Lung (tissue), 12 donors: ENCODE results near the gene SLC25A6. TPM values are rescaled to one million over a fixed set of nuclear protein-coding genes. Genes with fewer than 3 reads are reported as not detected.

ENCODE experiments used
- ATAC-seq: fragments of 200-7000 bp; cut with Tn5 transposase; one replicate; pipeline ENCODE4 v1.9.1; 2020; ENCODE audit warnings: moderate number of reproducible peaks; ENCODE audit not compliant: insufficient read depth, low FRiP score
- DNase-seq, 3 donors: peaks; one replicate each; pipeline ENCODE4 v3.0.0-alpha.2; 2013 to 2017
- H3K27ac ChIP-seq, 2 donors: one replicate each; pipeline ENCODE4 v1.5.1; 2013; ENCODE audit warnings: mild to moderate bottlenecking in 2 of 2, moderate library complexity in 2 of 2, control low read depth in 1 of 2, inconsistent platforms in 1 of 2, low read depth in 1 of 2, low read length in 1 of 2
- H3K27me3 ChIP-seq, 3 donors: one replicate each; pipeline ENCODE4 v1.5.1; 2013; ENCODE audit warnings: low read length in 2 of 3; ENCODE audit not compliant: control insufficient read depth in 3 of 3, insufficient read depth in 3 of 3
- H3K36me3 ChIP-seq, 4 donors: one replicate each; pipeline ENCODE4 v1.5.1; 2013; ENCODE audit warnings: low read length in 4 of 4, mild to moderate bottlenecking in 1 of 4, moderate library complexity in 1 of 4; ENCODE audit not compliant: control insufficient read depth in 4 of 4, insufficient read depth in 4 of 4
- H3K4me1 ChIP-seq, 5 donors: one replicate each; pipeline ENCODE4 v1.5.1; 2013; ENCODE audit warnings: low read length in 5 of 5, mild to moderate bottlenecking in 2 of 5, moderate library complexity in 1 of 5; ENCODE audit not compliant: control insufficient read depth in 5 of 5, insufficient read depth in 5 of 5
- H3K4me3 ChIP-seq: one replicate; pipeline ENCODE4 v1.5.1; 2013; ENCODE audit warnings: mild to moderate bottlenecking, control low read depth, moderate library complexity
- H3K9ac ChIP-seq, 2 donors: one replicate each; pipeline ENCODE4 v1.5.1; 2013; ENCODE audit warnings: low read length in 2 of 2, control low read depth in 1 of 2; ENCODE audit not compliant: insufficient read depth in 1 of 2
- H3K9me3 ChIP-seq, 4 donors: one replicate each; pipeline ENCODE4 v1.5.1; 2013; ENCODE audit warnings: low read length in 3 of 4, mild to moderate bottlenecking in 1 of 4, moderate library complexity in 1 of 4; ENCODE audit not compliant: control insufficient read depth in 4 of 4, insufficient read depth in 3 of 4
- CTCF ChIP-seq: IDR thresholded peaks from 2 replicates; pipeline ENCODE4 v1.5.1; 2012; ENCODE audit warnings: mild to moderate bottlenecking; ENCODE audit errors: control extremely low read depth, extremely low read depth
- WGBS, 2 donors: extraction: QIAGEN DNeasy Blood & Tissue Kit; methylation state at CpG; one replicate each; pipeline ENCODE4 v1.1.7; 2013; 5-methylcytosine and 5-hydroxymethylcytosine counted together
- polyA plus RNA-seq, 2 donors: library from polyadenylated mRNA; stranded (reverse); fragments of 200-250 nt; gene quantifications; one replicate each; pipeline ENCODE4 v1.2.1, GENCODE V29; 2013
- total RNA-seq, 2 donors: library from RNA; depleted of rRNA in 1 of 2; stranded (reverse); fragments of >200 nt in 1 of 2; gene quantifications; one replicate each; pipeline ENCODE4 v1.2.1, GENCODE V29; 2014 to 2021
- donor health status: control.
- donor health status: control.
- donor health status: Bipolar disorder and iron deficiency.
- donor health status: healthy.
- donor health status: DM: yes; HTN: yes; CAD: no.

Gene SLC25A6
- total and polyA plus RNA-seq, 4 donors: 168 to 422 (median 366) TPM

GRCh38 chrX:1434871-1435240, 42.9 kb upstream of the SLC25A6 start:
- Histone ChIP-seq H3K27me3 (no peaks in the 10 kb centered on the region), H3K4me3 (no peak overlapping the region), H3K27ac (no peak overlapping the region), H3K36me3 (peaks cover 13 to 36% (median 25%) of the 10 kb centered on the region in 4 donors), H3K4me1 (no peaks in the 10 kb centered on the region), H3K9me3 (no peaks in the 10 kb centered on the region), H3K9ac (no peak overlapping the region)
- TF ChIP-seq CTCF: no peak
- 96 to 98% methylated on average over 22 of the region's 22 CpGs for WGBS, 2 donors
- ATAC-seq (no peak), DNase-seq (peak in 1 of 3 donors; percentile 6)

GRCh38 chrX:1433646-1434357, 41.9 kb upstream of the SLC25A6 start:
- ATAC-seq: no peak
- 96 to 97% methylated on average over 19 of the region's 19 CpGs for WGBS, 2 donors
- Histone ChIP-seq H3K36me3 (peaks cover 13 to 32% (median 21%) of the 10 kb centered on the region in 4 donors), H3K9ac (no peak overlapping the region), H3K4me3 (no peak overlapping the region), H3K27ac (no peak overlapping the region), H3K4me1 (no peaks in the 10 kb centered on the region), H3K27me3 (no peaks in the 10 kb centered on the region), H3K9me3 (no peaks in the 10 kb centered on the region)
- TF ChIP-seq CTCF: no peak
- peak in 1 of 3 donors; percentile 4 for DNase-seq

- ATAC-seq (no peak), DNase-seq (no peak)
- no peaks in the 10 kb centered on the region for H3K4me1 ChIP-seq
- H3K27me3 ChIP-seq: no peaks in the 10 kb centered on the region
- H3K27ac ChIP-seq: no peak overlapping the region
- no peaks in the 10 kb centered on the region for H3K9me3 ChIP-seq
- WGBS, 2 donors: 97 to 98% methylated on average over 10 of the region's 10 CpGs
- peaks cover 11 to 32% (median 22%) of the 10 kb centered on the region in 4 donors for H3K36me3 ChIP-seq
- H3K9ac ChIP-seq: no peak overlapping the region
- H3K4me3 ChIP-seq: no peak overlapping the region
- TF ChIP-seq CTCF: no peak
These were observed 38.5 kb upstream of the SLC25A6 start for GRCh38 chrX:1430451-1430850.
